HG03558 (cell line): ENCODE measurements around the gene CBR1.
"Not testable (repeated sequence)": the region's sequence is repeated elsewhere in the genome, so short reads cannot be mapped to it uniquely, and the experiment has no call there.

Experiments
- ATAC-seq: cut with Tn5 transposase; IDR thresholded peaks from one replicate; pipeline ENCODE4 v1.9.1; 2021; ENCODE audit warnings: moderate number of reproducible peaks; ENCODE audit not compliant: unreplicated experiment; ENCODE audit errors: extremely low read depth

Gene CBR1

DNA sequence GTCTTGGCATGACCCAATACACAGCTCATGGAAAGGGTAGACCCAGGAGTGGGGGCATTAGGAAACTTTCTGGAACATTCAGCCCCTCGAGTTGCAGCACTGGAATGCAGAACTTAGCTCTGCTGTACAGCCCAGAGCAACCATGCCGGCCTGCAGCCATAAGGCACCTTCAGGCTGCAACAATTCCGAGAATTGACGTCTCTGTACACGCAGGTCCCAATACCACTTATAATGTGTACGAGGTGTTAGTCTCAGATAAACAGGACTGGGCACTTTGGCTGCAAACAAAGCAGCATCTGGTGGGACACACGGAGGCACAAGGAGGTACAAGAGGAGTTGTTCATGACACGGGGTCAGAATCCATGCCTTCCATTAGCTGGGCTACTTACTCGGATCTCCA, 7.9 kb downstream of the CBR1 start:
- no peak for ATAC-seq

DNA sequence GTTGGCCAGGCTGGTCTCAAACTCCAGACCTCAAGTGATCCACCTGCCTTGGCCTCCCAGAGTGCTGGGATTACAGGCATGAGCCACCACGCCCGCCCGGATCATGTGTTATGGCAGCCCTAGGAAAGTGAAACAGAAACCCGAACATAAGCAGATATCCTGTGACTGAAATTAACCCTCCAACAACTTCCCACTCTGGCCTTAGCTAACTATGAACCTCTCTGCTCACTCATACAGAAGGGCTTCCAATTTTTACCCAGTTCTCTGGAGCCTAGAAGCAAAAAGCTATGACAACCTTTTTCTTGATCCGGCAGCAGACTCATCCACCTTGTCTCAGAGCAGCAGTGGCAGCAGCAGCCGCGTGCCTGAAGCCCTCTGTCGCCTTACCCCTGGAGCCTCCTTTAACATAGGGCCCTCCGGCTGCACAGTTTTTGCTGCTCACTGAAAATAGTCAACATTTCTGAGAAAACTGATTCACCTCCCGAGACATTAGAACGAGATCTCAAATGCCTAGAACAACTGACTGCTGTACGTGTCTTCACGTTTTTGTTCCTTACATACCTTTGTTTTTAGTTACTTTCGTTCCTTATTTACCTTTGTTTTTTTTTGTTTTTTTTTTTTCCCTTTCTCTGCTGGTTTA, 9.3 kb downstream of the CBR1 start:
- no peak for ATAC-seq

DNA sequence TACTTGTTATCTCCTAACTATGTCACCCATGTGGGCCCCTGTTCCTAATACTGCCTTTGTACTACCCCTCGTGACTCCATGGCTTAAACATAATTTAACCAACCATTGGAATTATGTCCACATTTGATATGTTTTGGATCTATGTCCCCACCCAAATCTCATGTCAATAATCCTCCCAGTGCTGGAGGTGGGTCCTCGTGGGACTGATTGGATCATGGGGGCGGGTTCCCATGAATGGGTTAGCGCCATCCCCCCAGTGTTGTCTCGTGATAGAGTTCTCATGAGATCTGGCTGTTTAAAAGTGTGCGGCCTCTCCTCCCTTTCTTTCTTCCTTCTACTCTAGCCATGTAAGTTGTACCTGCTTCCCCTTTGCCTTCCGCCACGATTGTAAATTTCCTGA, 9.8 kb downstream of the CBR1 start:
- no peak for ATAC-seq

DNA sequence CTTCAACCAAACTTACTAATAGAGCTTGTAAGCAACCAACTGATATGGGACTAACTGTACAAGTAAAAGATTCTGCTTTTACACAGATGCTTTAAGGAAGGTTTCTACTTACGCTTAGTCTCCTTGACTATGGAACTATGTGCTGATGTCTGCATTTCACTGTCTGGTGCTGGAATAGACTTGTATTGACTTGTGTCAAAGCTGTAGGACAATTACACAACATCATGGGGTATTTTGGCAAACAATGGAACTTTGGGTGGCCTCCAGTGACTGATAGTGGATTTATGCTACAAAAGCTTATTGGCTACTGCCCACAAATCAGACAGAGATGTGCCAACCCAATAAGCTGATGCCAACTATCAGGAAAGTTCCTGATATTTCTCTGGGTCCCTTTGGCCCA, 10.6 kb downstream of the CBR1 start:
- no peak for ATAC-seq

DNA sequence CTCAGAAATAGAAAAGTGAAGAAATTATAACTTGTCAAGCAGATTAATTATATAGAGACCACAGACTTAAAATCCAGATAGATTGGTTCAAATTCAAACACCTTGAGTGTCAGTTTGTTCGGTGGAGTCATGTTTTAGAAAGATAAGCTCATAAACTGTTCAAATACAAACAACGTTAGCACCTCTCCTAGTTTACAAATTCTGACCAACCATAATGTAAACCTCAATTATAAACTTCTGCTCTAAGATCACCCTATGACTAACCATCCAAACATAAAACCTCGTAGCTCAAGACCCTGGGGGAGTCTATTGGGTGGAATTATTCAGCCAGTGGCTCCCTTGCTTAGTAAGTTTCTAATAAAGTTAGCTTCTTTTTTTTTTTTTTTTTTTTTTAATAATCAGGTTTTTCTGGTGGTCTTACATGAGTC, 12.4 kb downstream of the CBR1 start:
- no peak for ATAC-seq

DNA sequence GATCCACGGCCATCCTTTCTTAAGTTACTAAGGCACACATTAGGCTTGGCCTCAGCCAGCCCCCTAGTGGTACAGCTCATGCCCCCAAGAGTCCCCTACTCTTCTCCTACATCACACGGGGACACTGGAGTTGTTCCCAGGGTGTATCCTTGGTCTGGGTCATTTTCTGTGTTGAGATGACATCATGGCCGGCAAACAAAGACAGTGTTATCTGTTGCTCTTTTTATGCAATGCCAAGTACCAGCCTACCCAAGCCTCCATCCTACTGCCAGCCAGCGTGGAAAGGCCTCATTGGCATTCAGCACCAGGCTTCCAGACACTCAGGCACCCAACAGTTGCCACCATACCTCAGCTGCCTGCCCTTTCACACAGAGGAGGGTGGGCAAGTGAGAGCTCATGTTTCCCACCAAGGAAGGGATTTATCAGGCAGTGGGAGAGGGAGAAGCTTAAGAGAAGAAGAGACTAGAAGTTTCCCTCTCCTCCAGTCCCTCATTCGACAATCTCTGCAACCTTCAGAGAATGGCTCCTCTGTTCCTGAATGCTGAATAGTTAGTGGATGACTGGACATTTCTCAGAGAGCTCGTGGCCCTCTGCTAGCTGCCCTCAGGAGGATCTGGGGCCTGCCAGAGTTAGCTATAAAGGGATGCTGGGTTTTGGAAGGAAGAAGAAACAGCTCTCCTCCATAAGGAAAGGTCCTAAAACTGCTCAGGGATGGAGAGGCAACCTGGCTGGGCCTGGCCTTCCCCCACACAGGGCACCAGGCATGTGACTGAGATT, 17.7 kb downstream of the CBR1 start:
- no peak for ATAC-seq

DNA sequence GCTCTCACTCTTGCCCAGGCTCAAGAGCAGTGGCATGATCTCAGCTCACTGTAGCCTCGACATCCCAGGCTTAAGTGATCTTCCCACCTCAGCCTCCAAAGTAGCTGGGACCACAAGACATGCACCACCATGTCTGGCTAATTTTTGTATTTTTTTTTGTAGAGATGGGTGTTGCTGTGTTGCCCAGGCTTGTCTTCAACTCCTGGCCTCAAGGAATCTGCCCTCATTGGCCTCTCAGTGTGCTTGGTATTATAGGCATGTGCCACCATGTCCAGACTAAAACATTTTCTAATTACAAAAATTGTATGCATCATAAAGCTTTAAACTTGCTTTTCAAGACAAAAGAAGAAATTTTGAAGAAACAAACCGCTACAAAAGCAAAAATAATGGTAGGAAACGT, 20.1 kb downstream of the CBR1 start:
- ATAC-seq, result no peak

DNA sequence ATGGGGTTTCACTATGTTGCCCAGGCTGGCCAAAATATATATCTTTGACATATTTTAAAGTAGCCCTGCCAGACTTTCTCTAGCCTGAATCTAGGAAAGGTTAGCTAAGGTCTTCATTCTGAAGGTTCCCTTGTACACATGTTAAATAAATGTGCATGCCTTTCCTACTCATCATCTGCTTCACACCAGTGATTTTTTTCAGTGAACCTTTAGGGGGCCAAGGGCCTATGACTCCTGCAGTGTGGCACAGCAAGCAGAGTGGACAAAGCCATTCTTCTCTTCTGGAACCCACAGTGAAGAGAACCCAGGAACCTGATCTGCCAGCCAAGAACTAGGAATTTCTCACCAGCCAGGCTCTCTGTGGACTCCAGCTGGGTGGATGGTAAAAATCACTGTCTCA, 22.9 kb downstream of the CBR1 start:
- no peak for ATAC-seq

DNA sequence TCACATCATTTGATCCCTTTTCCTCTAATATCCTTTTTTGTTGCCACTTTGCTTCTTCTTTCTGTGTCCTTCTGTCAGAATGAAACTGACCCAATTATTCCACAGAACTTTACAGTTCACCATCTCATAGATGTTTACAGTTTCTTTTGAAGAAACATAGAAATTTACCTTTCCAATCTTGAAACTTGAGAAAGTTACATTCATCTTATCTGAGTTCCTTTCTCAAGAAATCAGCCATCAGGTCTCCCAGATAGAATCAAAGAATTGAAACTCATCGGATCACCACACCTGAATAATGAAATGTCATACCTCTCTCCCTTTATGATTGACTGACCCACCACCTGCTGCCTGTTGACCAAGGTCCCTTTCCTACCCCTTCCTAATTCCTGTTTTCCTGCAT, 23.7 kb downstream of the CBR1 start:
- no peak for ATAC-seq

DNA sequence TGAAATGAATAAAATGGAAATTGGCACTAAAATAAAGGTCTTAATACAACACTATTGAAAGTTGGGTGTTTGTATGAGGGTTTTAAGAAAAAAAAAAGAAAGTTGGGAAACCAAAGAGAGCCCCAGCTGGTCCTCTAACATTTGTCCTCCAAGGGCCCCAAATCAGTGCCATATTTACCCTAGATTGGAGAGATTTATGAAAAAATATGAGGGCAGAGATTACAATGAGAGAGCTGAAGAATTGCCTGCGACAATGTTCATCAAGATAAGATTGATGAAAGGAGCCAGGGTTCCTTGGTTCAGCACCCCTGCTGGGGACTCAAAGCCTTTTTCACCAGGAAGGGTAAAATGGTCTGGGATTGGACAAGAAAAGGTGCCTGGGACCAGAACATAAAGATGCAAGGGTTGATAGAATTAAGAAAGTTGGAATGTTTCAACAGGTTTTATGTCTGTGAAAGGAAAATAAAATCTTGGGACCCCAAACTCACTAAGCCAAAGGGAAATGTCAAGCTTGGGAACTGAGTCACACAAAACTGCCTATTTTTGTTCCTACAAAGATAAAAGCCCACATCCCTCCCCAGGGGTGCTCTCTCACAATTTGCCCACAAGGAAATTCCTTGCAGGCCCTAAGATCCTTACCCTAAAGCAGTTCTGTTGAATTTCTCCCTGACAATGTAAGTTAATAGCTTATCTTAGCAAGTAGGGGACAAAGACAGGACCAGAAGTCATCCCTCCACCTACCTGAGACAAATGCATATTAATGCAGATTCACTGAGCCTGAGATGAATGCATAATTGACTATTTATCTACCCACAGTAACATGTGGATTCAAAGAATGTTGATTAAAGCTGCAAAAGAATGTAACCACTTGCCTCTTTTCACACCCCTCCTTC, 26.8 kb downstream of the CBR1 start:
- ATAC-seq, result no peak

DNA sequence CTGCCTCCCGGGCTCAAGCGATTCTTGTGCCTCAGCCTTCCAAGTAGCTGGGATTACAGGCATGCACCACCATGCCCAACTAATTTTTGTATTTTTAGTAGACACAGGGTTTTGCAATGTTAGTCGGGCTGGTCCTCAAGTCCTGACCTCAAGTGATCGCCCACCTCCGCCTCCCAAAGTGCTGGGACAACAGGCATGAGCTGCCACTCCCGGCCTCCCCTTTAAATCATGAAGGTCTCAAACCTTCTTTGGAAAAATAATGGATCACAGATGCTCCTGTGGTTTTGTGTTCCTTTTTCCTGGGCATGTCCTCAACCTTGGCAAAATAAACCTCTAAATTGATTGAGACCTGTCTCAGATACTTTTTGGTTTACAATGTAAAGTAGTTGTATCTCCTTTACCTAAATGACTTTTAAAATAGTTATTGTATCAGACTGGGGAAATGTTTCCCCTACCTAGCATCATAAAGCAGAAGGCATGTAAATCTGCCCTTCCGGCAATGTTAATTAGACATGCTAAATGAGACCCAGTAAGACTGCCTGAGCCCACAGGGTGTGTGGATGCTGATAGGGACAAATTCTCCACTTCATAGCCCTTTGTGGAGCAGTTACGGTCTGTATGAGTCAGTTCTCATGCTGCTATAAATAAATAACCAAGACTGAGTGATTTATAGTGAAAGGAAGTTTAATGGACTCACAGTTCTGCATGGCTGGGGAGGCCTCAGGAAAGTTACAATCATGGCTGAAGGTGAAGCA, 27.8 kb downstream of the CBR1 start:
- no peak for ATAC-seq

DNA sequence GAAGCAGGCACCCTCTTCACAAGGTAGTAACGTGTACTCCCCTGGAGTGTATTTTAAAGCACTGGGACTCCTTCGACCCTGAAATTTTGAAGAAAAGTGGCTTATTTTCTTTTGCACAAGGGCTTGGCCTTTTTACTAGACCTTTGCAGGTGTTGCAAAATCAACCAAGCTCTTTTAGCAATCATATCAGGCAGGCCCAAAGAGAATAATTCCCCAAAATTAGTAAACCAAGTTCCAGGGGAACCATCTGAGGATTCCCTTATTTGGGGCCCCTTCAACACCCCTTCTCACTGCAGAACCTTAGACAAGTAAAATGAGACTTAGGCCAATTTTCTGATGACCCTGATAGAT, 28.3 kb downstream of the CBR1 start:
- no peak for ATAC-seq

DNA sequence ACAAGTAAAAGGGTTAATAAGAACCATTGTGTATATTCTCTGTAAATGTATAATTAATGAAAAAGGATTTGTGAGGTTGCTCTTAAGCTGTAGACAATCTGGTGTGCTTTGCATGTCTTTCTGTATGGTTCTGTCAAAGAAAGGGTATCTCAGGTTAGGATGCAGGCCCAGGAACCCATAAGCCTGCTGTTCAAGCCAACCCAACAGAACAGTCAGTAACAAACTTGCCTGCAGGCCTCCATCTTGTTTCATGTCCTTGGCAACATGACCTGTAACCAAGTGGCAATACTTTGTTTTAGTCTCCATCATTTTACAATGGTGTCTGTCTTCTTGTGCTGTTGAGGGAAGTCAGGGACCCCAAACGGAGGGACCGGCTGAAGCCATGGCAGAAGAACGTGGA, 29.2 kb downstream of the CBR1 start:
- ATAC-seq, result no peak

DNA sequence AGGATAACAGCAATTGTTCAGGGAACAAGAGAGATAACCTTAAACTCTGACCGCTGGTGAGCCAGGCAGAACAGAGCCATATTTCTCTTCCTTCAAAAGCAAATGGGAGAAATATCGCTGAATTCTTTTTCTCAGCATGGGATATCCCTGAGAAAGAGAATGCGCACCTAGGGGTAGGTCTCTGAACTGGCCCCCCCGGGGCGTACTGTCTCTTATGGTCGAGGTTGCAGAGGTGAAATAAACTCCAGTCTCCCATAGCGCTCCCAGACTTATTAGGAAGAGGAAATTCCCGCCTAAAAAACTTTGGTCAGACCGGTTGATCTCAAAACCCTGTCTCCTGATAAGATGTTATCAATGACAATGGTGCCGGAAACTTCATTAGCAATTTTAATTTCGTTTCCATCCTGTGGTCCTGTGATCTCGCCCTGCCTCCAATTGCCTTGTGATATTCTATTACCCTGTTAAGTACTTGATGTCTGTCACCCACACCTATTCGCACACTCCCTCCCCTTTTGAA, 29.9 kb downstream of the CBR1 start:
- not testable (repeated sequence) for ATAC-seq

DNA sequence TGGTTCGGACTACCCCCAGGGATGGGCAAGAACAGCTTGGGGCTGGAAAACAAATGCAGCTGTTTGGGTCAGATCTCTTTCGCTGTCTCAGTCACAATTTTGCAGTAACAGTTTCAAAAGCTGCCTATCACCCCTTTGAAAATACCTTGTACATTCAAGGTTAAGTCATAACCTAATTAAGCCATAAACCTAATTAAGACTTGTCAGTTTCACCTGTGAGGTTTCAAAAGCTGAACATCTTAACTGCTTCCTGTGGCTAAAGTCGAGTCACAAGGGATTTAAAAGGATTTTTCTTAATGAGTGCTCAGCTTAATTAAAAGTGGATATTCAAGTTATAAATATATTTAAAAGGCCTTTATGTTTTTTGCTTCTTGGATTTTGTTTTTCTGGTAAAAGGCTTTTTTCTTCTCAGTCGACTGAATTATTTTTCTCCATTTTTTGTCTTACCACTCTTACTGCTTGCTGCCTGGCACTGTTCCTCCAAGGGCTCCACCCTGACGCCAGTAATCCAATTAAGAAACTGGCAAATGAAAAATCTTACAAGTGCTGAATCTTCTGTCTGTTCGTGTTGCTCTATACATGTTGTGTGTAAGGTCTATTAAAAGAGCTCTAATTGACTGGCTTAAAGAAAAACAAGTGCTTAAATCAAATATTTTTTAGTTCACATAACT, 31.3 kb downstream of the CBR1 start:
- ATAC-seq, result no peak

DNA sequence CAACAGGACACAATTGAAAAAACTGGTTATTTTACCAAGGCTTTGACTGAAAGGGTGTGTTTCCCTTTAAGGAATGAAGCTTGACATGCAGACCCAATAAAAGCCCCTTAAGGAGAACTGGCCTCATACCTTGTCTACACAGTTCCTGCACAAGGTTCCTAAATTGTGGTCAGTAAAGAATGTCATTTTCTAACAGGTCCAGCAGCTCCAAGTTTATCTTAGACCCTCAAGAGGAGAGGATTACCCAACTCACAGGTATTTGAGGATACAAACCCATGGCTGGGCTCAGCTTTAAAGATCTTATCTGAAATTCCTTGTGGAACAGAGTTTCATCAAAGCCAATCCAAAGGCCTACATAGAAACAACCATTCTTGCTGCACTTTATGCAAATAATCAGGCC, 33.6 kb downstream of the CBR1 start:
- no peak for ATAC-seq

DNA sequence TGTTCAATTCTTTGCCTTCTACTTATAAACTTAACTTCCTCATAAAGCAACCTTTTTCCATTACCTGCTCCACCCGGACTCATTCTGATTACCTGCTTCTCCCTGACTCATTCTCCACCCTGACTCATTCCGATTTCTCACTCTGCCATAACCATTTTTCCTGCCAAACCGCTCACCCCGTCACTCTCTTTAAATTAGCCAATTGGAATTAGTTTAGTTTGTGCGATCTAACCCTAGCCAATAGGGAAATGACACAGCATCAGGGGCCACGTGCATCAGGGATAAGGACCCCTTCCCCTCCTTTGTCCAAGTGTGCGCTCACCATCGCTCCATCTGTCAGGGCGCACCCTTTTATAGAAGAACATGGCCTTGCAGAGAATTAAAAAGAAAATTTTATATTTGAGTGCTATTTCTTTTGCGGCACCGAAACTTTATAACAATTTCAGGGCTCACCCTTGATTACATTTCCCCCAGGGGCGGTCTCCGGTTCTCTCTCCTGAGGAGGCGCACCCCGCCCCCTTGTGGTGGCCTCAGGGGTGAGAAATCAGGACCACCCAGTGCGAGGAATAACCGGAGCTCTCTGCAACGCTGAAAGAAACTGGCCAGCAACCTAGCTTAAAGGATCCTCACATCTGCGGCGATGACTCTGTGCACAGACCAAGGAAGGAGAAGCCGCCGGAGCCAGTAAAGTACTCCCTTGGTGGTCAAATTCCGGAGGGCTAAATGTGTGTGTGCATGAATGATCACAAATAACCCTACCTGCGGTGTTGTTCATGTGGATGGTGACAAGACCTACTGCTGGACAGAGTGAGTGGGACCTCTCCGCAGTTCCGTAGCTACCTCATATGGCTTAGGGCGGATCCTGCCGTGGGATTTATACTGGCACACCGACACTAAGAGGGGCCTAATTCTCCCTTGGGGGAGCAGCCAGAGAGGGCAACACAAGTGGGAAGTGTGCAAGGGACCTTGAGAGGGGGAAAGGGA, 34.8 kb downstream of the CBR1 start:
- ATAC-seq, result no peak

DNA sequence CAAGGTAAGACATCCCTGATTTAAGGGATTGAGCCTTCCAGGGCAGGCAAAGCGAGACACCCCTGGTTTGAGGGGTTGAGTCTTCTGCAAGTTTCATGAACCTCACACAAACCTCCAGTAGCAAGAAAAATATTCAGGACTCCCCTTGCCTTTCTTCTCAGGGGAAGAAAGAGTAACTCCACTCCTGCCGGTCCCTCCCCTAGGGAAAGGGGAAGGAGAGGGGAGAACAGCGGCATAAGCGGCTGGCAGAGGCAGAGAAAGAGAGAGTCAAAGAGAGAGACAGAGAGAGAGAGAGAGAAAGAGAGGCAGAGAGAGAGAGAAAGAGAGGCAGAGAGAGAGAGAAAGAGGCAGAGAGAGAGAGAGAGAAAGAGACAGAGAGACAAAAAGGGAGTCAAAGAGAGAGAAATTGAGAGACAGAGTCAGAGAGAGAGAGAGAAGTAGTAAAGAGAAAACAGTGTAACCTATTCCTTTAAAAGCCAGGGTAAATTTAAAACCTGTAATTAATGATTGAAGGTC, 35.6 kb downstream of the CBR1 start:
- ATAC-seq, result no peak
